ENCODE results near the gene EXT2.

DNA sequence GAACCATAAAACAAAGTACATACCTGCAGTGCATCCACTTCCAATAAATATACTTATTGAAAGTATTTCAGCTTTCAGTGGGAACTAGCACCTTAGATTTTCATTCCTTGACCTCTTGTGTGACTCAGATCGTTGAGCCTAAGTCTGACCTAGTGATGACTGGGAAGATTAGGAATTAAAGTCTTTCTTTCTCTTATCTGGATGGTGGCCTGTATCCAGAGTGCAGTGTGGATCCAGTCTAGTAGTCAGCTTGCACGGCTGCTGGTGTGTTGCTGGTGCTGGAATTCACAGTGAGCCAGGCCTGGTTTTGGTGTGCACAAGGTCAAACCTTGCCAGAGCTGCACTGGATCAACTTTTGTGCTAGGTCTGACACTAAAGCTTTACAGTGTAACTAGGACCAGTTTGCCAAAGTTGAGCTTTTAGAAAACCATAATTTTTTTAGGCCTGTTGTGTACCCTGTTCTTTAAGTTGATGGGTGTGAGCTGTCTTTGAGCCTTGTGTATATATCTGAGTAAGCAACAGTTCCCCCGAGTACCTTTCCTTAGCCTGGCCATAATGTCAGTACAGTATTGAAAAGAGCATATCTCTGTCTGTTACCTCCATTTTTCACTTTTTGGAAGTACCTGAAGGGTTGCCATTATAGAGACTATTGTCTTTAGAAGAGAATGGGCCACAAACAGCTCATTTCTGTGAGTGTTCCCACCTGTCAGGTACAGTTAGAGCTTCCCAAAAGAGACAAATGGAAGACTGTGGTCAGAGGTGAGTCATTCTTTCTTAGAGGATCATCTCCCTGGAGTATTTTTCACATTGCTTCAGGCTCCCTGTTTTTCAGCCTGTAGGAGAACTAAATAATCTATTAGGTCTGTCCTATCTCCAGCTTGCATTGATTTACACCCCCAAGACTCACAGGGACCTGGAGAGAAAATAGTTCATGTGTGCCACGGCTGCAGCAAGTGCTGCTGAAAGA, 124.6 kb downstream of the EXT2 start:
- TF ChIP-seq, protein P1, sequence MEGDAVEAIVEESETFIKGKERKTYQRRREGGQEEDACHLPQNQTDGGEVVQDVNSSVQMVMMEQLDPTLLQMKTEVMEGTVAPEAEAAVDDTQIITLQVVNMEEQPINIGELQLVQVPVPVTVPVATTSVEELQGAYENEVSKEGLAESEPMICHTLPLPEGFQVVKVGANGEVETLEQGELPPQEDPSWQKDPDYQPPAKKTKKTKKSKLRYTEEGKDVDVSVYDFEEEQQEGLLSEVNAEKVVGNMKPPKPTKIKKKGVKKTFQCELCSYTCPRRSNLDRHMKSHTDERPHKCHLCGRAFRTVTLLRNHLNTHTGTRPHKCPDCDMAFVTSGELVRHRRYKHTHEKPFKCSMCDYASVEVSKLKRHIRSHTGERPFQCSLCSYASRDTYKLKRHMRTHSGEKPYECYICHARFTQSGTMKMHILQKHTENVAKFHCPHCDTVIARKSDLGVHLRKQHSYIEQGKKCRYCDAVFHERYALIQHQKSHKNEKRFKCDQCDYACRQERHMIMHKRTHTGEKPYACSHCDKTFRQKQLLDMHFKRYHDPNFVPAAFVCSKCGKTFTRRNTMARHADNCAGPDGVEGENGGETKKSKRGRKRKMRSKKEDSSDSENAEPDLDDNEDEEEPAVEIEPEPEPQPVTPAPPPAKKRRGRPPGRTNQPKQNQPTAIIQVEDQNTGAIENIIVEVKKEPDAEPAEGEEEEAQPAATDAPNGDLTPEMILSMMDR (IDR thresholded peaks at IDR 0.05; ENCODE audit: low read length), result no peak
- TF ChIP-seq EZH2 (optimal IDR thresholded peaks at IDR 0.05; ENCODE audit: low read depth, low read length), result no peak

Data from MM.1S (cell line).